Fibroblast of the aortic adventitia (primary cell): Measurements from ENCODE around the gene MAPRE2. TPM values are rescaled to one million over a fixed set of nuclear protein-coding genes. Genes with fewer than 3 reads are reported as not detected.

Experiments used
- DNase-seq: peaks from one replicate; pipeline ENCODE4 v3.0.0-alpha.2; 2010; ENCODE audit warnings: low read depth
- H3K4me3 ChIP-seq: 2 replicates; pipeline ENCODE4 v1.5.1; 2011; ENCODE audit warnings: low read depth, mild to moderate bottlenecking, control low read depth, low read length, moderate library complexity
- total RNA-seq: library from RNA; depleted of rRNA; stranded (reverse); fragments of >200 nt; gene quantifications from 2 replicates; pipeline ENCODE4 v1.2.3, GENCODE V29; 2012; ENCODE audit warnings: low replicate concordance
- TF ChIP-seq, protein P1 (sequence below): IDR thresholded peaks from 2 replicates; pipeline ENCODE4 v1.5.1; 2011; ENCODE audit warnings: mild to moderate bottlenecking, low read length, control low read depth, inconsistent platforms; ENCODE audit not compliant: insufficient read depth

Gene MAPRE2
- total RNA-seq, 1 donor = 44.7 TPM

DNA sequence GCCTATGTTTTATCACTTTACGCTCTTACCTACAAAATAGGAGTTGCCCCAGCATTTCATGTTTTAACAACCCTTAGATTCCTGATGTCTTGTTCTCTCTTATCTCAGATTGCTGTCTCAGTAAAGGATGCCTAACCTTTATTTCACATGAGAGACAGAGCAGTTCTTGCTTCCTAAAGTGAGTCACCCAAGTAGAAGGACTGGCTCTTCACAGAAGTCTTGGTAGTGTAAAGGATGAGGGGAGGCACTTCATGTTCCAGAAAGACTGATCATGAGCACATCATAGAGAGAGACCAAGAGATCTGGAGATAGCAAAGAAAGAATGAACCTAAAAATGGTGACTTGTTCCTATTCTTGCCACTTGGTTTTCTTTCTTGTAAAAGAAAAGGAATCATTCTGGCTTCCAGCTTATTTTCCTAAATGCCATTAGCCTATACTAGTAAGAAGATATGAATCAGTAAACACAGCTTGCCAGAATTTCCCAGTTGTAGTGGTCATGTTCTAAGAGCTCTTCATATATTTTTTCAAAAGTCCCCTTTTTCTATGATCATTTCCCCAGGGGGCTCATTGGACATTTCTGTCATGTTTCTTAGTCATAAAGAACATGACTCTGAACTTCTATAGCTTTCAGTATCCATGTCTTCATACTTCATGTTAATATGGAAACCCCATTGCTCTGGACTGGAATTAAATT lies 54.9 kb downstream of the MAPRE2 start:
- TF ChIP-seq, protein P1, sequence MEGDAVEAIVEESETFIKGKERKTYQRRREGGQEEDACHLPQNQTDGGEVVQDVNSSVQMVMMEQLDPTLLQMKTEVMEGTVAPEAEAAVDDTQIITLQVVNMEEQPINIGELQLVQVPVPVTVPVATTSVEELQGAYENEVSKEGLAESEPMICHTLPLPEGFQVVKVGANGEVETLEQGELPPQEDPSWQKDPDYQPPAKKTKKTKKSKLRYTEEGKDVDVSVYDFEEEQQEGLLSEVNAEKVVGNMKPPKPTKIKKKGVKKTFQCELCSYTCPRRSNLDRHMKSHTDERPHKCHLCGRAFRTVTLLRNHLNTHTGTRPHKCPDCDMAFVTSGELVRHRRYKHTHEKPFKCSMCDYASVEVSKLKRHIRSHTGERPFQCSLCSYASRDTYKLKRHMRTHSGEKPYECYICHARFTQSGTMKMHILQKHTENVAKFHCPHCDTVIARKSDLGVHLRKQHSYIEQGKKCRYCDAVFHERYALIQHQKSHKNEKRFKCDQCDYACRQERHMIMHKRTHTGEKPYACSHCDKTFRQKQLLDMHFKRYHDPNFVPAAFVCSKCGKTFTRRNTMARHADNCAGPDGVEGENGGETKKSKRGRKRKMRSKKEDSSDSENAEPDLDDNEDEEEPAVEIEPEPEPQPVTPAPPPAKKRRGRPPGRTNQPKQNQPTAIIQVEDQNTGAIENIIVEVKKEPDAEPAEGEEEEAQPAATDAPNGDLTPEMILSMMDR = no peak
- H3K4me3 ChIP-seq = no peak overlapping the region
- peak; percentile 31 for DNase-seq

DNA sequence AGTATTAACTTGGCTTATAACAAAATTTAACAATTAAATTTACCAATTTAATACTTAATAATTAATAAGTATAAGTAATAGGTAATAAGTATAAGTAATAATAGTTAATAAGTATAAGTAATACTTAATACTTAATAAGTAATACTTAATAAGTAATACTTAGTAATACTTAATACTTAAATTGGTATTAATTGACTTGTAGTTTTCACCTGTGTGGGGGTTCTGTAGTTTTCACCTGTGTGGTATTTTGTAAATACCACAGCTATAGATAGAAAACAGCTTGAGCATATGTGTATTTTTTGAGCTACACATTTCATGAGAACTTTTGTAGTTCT lies 55.4 kb downstream of the MAPRE2 start:
- TF ChIP-seq, protein P1 = no peak
- DNase-seq = no peak
- H3K4me3 ChIP-seq = no peak overlapping the region

DNA sequence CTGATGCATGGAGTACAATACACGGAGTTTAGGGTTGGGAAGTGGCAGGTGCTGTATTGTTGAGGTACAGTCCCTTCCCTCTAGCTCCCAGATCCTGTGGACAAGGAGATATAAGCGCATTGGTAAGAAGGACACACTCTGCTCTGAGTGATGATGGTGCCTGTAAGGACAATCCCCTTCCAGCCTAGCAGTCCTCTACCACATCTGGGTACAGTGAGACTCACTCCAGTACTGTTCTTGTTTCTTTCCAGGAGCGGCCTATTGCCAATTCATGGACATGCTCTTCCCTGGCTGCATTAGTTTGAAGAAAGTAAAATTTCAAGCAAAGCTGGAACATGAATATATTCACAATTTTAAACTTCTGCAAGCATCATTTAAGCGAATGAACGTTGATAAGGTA lies 56.0 kb downstream of the MAPRE2 start:
- TF ChIP-seq, protein P1 = no peak
- no peak overlapping the region for H3K4me3 ChIP-seq
- DNase-seq = no peak

DNA sequence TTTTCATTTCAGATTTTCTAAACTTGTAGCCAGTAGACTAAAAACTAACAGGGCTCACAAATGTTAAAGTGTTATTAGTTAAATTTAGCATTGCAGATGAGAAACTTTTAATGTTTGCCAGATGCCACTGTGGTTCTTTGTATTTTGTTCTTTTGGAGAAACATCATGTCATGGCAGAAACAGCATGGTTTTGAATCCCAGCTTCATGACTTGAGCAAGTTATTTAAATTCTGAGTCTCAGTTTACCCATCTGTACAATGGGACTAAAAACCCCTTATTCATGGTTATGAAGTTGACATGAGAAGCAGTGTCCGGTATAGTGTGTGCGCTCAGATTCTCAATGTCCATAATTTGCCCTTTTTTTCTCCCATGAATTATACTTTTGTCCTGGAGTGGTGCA lies 56.5 kb downstream of the MAPRE2 start:
- TF ChIP-seq, protein P1 = no peak
- DNase-seq = no peak
- no peak overlapping the region for H3K4me3 ChIP-seq

DNA sequence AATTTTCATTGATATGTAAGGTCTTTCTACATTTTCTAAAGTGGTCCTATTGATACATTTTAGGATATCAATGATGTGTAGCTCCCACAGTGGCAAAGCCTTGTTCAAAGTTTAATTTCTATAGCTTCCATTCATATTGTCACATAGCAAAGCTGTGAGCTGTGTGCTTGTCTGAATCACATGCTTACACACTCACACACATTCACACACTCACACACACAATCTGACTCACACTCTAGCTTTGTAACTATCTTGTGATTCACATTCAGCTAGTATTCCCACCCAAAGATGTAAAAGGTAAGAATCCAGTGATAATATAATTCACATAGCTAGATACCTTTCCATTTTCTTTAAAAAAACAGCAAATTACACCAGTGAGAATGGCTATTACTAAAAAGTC lies 58.7 kb downstream of the MAPRE2 start:
- peak; percentile 33 for DNase-seq
- TF ChIP-seq, protein P1 = no peak
- H3K4me3 ChIP-seq = no peak overlapping the region

DNA sequence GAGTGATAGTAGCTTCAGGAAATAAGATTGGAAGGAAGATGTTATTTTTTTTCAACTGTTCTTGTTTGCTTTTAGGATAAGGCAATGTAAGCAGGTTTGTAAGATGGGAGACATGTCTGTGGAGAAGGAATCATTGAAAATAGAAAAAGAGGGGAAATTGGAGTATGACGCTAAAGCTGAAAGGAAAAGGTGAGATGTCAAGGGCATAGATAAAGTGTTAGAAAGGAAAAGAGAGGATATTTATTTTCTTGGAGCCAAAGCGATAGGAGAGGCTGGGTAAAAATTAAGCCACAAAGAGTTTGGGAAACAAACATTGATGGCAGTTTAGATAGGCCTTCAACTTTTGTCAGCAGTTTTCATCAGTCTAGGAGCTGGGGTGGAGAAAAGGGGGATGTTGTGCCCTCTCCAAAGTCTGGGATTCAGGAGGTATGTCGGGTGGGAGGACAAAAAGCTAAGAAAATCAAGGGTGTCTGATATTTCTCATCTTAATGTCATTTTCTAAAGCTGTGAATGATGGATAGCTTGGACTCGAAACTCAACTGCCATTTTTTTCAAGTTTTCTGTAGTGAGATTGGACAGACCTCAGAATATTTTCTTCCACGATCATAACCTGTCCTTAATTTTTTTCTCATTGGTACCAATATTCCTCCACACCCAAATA lies 63.3 kb downstream of the MAPRE2 start:
- TF ChIP-seq, protein P1 = no peak
- no peak for DNase-seq
- no peak overlapping the region for H3K4me3 ChIP-seq
